GM23248 (cell line): ENCODE measurements around the gene PKHD1. TPM values are rescaled to one million over a fixed set of nuclear protein-coding genes. Genes with fewer than 3 reads are reported as not detected.

Experiments
- DNase-seq: peaks from one replicate; pipeline ENCODE4 v3.0.0-alpha.2; 2015
- H2AFZ ChIP-seq: fragments of 200-600 bp; sonication (generic); 2 replicates; pipeline ENCODE4 v1.6.1; 2016; ENCODE audit warnings: antibody characterized with exemption
- H3F3A ChIP-seq: fragments of 200-600 bp; sonication (generic); 2 replicates; pipeline ENCODE4 v1.6.1; 2016; ENCODE audit warnings: mild to moderate bottlenecking, antibody characterized with exemption, mixed run types; ENCODE audit not compliant: insufficient read depth
- H3K27ac ChIP-seq: fragments of 200-600 bp; sonication (generic); 2 replicates; pipeline ENCODE4 v1.5.1; 2016; ENCODE audit warnings: mild to moderate bottlenecking
- H3K27me3 ChIP-seq: fragments of 200-600 bp; sonication (generic); replicated peaks from 2 replicates; pipeline ENCODE4 v1.6.1; 2016; ENCODE audit warnings: mild to moderate bottlenecking; ENCODE audit not compliant: insufficient read depth
- H3K36me3 ChIP-seq: fragments of 200-600 bp; sonication (generic); 2 replicates; pipeline ENCODE4 v1.6.1; 2016; ENCODE audit warnings: low read depth, mild to moderate bottlenecking
- H3K4me1 ChIP-seq: fragments of 200-600 bp; sonication (generic); 2 replicates; pipeline ENCODE4 v1.6.1; 2016; ENCODE audit warnings: mild to moderate bottlenecking; ENCODE audit not compliant: insufficient read depth
- H3K4me2 ChIP-seq: fragments of 200-600 bp; sonication (generic); one replicate; pipeline ENCODE4 v1.6.1; 2016; ENCODE audit warnings: mild to moderate bottlenecking; ENCODE audit not compliant: unreplicated experiment
- H3K4me3 ChIP-seq: fragments of 200-600 bp; sonication (generic); 2 replicates; pipeline ENCODE4 v1.5.1; 2016; ENCODE audit warnings: mild to moderate bottlenecking
- H3K79me2 ChIP-seq: fragments of 200-600 bp; sonication (generic); 2 replicates; pipeline ENCODE4 v1.6.1; 2016; ENCODE audit warnings: mild to moderate bottlenecking; ENCODE audit not compliant: insufficient read depth
- H3K9ac ChIP-seq: fragments of 200-600 bp; sonication (generic); 2 replicates; pipeline ENCODE4 v1.6.1; 2016; ENCODE audit warnings: mild to moderate bottlenecking
- H3K9me2 ChIP-seq: fragments of 200-600 bp; sonication (generic); 2 replicates; pipeline ENCODE4 v1.6.1; 2016; ENCODE audit warnings: mixed run types, mild to moderate bottlenecking, moderate library complexity; ENCODE audit not compliant: insufficient read depth
- H3K9me3 ChIP-seq: fragments of 200-600 bp; sonication (generic); one replicate; pipeline ENCODE4 v1.6.1; 2017; ENCODE audit warnings: low read depth
- H4K20me1 ChIP-seq: fragments of 200-600 bp; sonication (generic); 2 replicates; pipeline ENCODE4 v1.6.0; 2016; ENCODE audit not compliant: insufficient read depth
- EZH2 ChIP-seq: fragments of 200-600 bp; sonication (generic); IDR thresholded peaks from 2 replicates; pipeline ENCODE4 v1.6.1; 2018; ENCODE audit warnings: antibody characterized with exemption, mild to moderate bottlenecking; ENCODE audit not compliant: insufficient read depth, poor library complexity, severe bottlenecking
- EZH2phosphoT487 ChIP-seq: fragments of 200-600 bp; sonication (generic); IDR thresholded peaks from 2 replicates; pipeline ENCODE4 v1.6.1; 2018; ENCODE audit warnings: antibody characterized with exemption, moderate library complexity, mild to moderate bottlenecking, low read depth; ENCODE audit not compliant: insufficient read depth
- WGBS, 2 experiments: methylation state at CpG; one replicate each; pipeline ENCODE4 v1.1.6; 2015 to 2017; ENCODE audit warnings: low lambda C conversion rate in 2 of 2, low coverage in 1 of 2; ENCODE audit errors: missing lambda C conversion rate in 2 of 2; 5-methylcytosine and 5-hydroxymethylcytosine counted together
- in situ Hi-C: fragments of 300-500 bp; cut with MboI; formaldehyde crosslinking; loops from 2 replicates; pipeline ENCODE4 v1.15.0; 2020
- polyA plus RNA-seq: library from polyadenylated mRNA; unstranded; fragments of >200 nt; fragmentation: Nextera tagmentation; extraction: Ambion mirVana; gene quantifications from 2 replicates; pipeline ENCODE4 v1.2.1, GENCODE V29; 2016
- total RNA-seq: library from RNA; depleted of rRNA; stranded (reverse); fragments of >200 nt; shearing (Covaris generic); gene quantifications from 2 replicates; pipeline ENCODE4 v1.2.3, GENCODE V29; 2014

The PKHD1 gene
- total and polyA plus RNA-seq, 2 experiments from 2014 or later = not detected

DNA sequence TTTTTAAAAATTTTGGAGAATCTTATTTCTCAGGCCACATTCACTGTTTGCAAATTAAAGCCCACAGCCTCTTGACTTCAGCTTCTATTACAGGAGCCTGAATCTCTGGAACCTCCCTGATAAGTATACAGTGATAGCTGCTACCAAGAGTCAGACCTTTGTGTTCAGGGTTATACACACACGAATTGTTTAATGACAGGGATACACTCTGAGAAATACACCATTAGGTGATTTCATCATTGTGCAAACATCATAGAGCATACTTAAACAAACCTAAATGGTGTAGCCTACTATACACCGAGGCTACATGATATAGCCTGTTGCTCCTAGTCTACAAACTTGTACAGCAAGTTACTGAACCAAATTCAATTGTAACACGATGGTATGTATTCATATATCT, 473.9 kb downstream of the PKHD1 start:
- H3K79me2 ChIP-seq = no peaks in the 10 kb centered on the region
- H3K4me3 ChIP-seq = no peak overlapping the region
- H3K9me2 ChIP-seq = no peaks in the 10 kb centered on the region
- DNase-seq = no peak
- no peaks in the 10 kb centered on the region for H3K9me3 ChIP-seq
- H3K4me2 ChIP-seq = no peak overlapping the region
- in situ Hi-C loops = no loop called here
- no peaks in the 10 kb centered on the region for H3K4me1 ChIP-seq
- TF ChIP-seq EZH2 (no peak), EZH2phosphoT487 (no peak)
- H3K9ac ChIP-seq = no peak overlapping the region
- no peak overlapping the region for H3K27ac ChIP-seq
- no peaks in the 10 kb centered on the region for H3K27me3 ChIP-seq
- no peak overlapping the region for H2AFZ ChIP-seq
- H3K36me3 ChIP-seq = no peaks in the 10 kb centered on the region
- no peaks in the 10 kb centered on the region for H3F3A ChIP-seq
- H4K20me1 ChIP-seq = no peaks in the 10 kb centered on the region
- WGBS, 2 experiments = 3 to 6% methylated on average over 3 of the region's 3 CpGs

DNA sequence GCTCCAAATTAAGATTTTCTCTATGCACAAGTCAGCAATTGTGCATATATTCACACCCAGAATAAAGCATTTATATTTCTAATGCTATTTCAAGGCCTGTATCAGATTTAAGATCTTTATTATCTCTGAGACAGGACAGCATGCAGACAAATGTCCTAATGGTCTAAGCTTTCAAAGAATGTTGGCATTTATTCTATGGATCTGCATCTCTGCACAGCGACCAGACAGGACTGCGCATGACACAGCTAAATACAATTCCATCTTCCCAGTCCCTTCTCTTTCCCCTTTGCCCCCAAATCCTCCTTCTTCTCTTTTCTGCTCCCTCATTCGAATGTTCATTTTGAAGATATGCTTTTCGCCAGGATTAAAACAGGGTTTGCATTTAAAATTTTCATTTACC, 478.5 kb downstream of the PKHD1 start:
- TF ChIP-seq EZH2phosphoT487 = no peak
- TF ChIP-seq EZH2 = no peak
- no peak for DNase-seq
- in situ Hi-C loops = no loop called here
- no peak overlapping the region for H3K4me3 ChIP-seq
- H3K9me2 ChIP-seq = no peaks in the 10 kb centered on the region
- H3K9ac ChIP-seq = no peak overlapping the region
- H3K36me3 ChIP-seq = no peaks in the 10 kb centered on the region
- H3K27me3 ChIP-seq = no peaks in the 10 kb centered on the region
- no peak overlapping the region for H3K4me2 ChIP-seq
- no peak overlapping the region for H2AFZ ChIP-seq
- H3K27ac ChIP-seq = no peak overlapping the region
- H3K79me2 ChIP-seq = no peaks in the 10 kb centered on the region
- H3K4me1 ChIP-seq = no peaks in the 10 kb centered on the region
- no peaks in the 10 kb centered on the region for H3K9me3 ChIP-seq
- WGBS, 2 experiments = 19 to 24% methylated on average over 4 of the region's 4 CpGs
- no peaks in the 10 kb centered on the region for H3F3A ChIP-seq
- H4K20me1 ChIP-seq = no peaks in the 10 kb centered on the region

DNA sequence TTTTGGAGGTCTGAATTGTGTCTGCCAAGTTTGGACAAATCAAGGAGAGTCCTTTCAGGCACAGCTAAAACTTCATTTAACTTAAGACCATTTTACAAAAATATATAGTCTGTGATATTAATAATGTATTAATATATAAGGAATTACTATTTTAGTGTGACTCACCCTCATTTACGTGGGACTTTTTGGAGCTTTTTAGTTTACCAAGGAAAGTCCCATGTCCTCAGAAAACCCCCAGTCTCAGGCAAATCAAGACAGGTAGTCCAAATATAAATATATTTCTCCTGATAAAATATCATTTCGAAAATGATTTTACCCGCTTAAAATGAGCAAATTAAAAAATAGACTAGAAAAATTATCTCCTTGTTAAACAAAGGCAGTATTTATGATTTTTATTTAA, 479.0 kb downstream of the PKHD1 start:
- Histone ChIP-seq H3K27me3 (no peaks in the 10 kb centered on the region), H2AFZ (no peak overlapping the region), H3K79me2 (no peaks in the 10 kb centered on the region), H3F3A (no peaks in the 10 kb centered on the region), H3K27ac (no peak overlapping the region), H3K4me1 (no peaks in the 10 kb centered on the region), H3K4me3 (no peak overlapping the region), H4K20me1 (no peaks in the 10 kb centered on the region), H3K9ac (no peak overlapping the region), H3K4me2 (no peak overlapping the region), H3K9me3 (no peaks in the 10 kb centered on the region), H3K9me2 (no peaks in the 10 kb centered on the region), H3K36me3 (no peaks in the 10 kb centered on the region)
- WGBS, 2 experiments = 31% methylated on average over 3 of the region's 3 CpGs
- no peak for TF ChIP-seq EZH2phosphoT487
- TF ChIP-seq EZH2 = no peak
- DNase-seq = no peak
- in situ Hi-C loops = no loop called here

DNA sequence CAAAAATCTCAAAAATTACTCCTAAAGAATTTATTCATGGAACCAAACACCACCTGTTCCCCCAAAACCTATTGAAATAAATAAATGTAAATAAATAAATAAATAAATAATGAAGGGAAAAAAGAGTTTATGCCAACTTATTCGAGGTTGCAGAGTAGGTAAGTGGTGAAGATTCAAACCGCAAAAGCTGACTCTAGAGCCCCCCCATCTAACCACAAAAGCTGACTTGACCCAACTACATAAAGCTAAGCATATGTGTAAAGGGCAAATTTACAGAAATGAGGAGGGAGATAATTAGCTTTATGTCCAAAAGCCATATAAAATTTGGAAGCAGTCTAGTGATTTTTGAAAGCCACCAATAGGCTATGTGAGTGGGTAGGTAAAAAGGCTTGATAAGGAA, 486.9 kb downstream of the PKHD1 start:
- no peak overlapping the region for H3K27ac ChIP-seq
- no peak for TF ChIP-seq EZH2
- TF ChIP-seq EZH2phosphoT487 = no peak

DNA sequence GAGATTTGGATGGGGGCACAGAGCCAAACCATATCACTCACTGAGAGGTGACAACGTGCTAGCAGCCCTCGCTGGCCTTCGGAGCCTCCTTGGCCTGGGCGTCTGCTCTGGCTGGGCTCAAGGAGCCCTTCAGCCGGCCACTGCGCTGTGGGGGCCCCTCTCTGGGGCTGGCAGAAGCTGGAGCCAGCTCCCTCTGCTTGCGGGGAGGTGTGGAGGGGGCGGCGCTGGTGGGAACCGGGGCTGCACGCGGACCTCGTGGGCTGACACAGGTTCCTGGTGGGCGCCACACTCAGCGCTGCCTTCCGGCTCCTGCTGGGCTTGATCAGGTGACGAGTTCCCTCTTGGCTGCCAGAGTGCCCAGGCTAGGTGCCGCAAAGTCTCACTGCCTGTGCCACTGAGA, 489.2 kb downstream of the PKHD1 start:
- H3K4me3 ChIP-seq = no peak overlapping the region
- in situ Hi-C loops = no loop called here
- H2AFZ ChIP-seq = no peak overlapping the region
- H3F3A ChIP-seq = no peaks in the 10 kb centered on the region
- no peaks in the 10 kb centered on the region for H3K27me3 ChIP-seq
- H3K9ac ChIP-seq = no peak overlapping the region
- peaks cover under 1% of the 10 kb centered on the region for H3K9me3 ChIP-seq
- H4K20me1 ChIP-seq = no peaks in the 10 kb centered on the region
- no peak overlapping the region for H3K4me2 ChIP-seq
- TF ChIP-seq EZH2 (no peak), EZH2phosphoT487 (no peak)
- H3K4me1 ChIP-seq = no peaks in the 10 kb centered on the region
- WGBS, 2 experiments = 52 to 57% methylated on average over 10 to 18 of the region's 18 CpGs
- no peak overlapping the region for H3K27ac ChIP-seq
- no peaks in the 10 kb centered on the region for H3K79me2 ChIP-seq
- no peak for DNase-seq
- no peaks in the 10 kb centered on the region for H3K9me2 ChIP-seq
- no peaks in the 10 kb centered on the region for H3K36me3 ChIP-seq

More for the DNA sequence above, 486.9 kb downstream of the PKHD1 start:
- WGBS, 2 experiments = 16 to 25% methylated on average over 2 of the region's 2 CpGs
- Histone ChIP-seq H3K4me3 (no peak overlapping the region), H2AFZ (no peak overlapping the region), H3K9ac (no peak overlapping the region), H3K4me1 (no peaks in the 10 kb centered on the region), H3F3A (no peaks in the 10 kb centered on the region), H3K79me2 (no peaks in the 10 kb centered on the region), H4K20me1 (no peaks in the 10 kb centered on the region), H3K36me3 (no peaks in the 10 kb centered on the region), H3K9me3 (no peaks in the 10 kb centered on the region), H3K27me3 (no peaks in the 10 kb centered on the region), H3K9me2 (no peaks in the 10 kb centered on the region), H3K4me2 (no peak overlapping the region)
- in situ Hi-C loops = no loop called here
- no peak for DNase-seq
